Neural progenitor cell (in vitro differentiated cells): ENCODE measurements around the gene CCS. TPM values are rescaled to one million over a fixed set of nuclear protein-coding genes. Genes with fewer than 3 reads are reported as not detected.

Source experiments
- DNase-seq: peaks from one replicate; pipeline ENCODE4 v3.0.0-alpha.2; 2016; ENCODE audit warnings: low spot score
- H2AFZ ChIP-seq: fragments of 200-600 bp; sonication (generic); replicated peaks from 2 replicates; pipeline ENCODE4 v1.6.1; 2016; ENCODE audit warnings: antibody characterized with exemption
- H3F3A ChIP-seq: fragments of 200-600 bp; sonication (generic); 2 replicates; pipeline ENCODE4 v1.6.1; 2016; ENCODE audit warnings: antibody characterized with exemption, low read depth
- H3K27ac ChIP-seq: fragments of 200-600 bp; sonication (generic); 2 replicates; pipeline ENCODE4 v1.5.1; 2016; ENCODE audit warnings: mild to moderate bottlenecking
- H3K27me3 ChIP-seq: fragments of 200-600 bp; sonication (generic); 2 replicates; pipeline ENCODE4 v1.6.1; 2016; ENCODE audit warnings: mild to moderate bottlenecking, moderate library complexity
- H3K36me3 ChIP-seq: fragments of 200-600 bp; sonication (generic); 2 replicates; pipeline ENCODE4 v1.5.1; 2016
- H3K4me1 ChIP-seq: fragments of 200-600 bp; sonication (generic); 2 replicates; pipeline ENCODE4 v1.6.1; 2016; ENCODE audit warnings: mixed run types
- H3K4me2 ChIP-seq: fragments of 200-600 bp; sonication (generic); 2 replicates; pipeline ENCODE4 v1.6.1; 2016
- H3K4me3 ChIP-seq: fragments of 200-600 bp; sonication (generic); 2 replicates; pipeline ENCODE4 v1.5.1; 2016
- H3K79me2 ChIP-seq: fragments of 200-600 bp; sonication (generic); 2 replicates; pipeline ENCODE4 v1.6.1; 2016; ENCODE audit warnings: low read depth
- H3K9ac ChIP-seq: fragments of 200-600 bp; sonication (generic); 2 replicates; pipeline ENCODE4 v1.6.1; 2016
- H3K9me3 ChIP-seq: fragments of 200-600 bp; sonication (generic); 2 replicates; pipeline ENCODE4 v1.5.1; 2016; ENCODE audit warnings: low read depth
- H4K20me1 ChIP-seq: fragments of 200-600 bp; sonication (generic); 2 replicates; pipeline ENCODE4 v1.6.1; 2016; ENCODE audit warnings: low read depth
- H3K27ac Mint-ChIP-seq: 3 replicates; pipeline ENCODE4 v1.8.0; 2021; ENCODE audit warnings: mixed read lengths
- H3K27me3 Mint-ChIP-seq: 2 replicates; pipeline ENCODE4 v1.8.0; 2022; ENCODE audit warnings: low read depth, mild to moderate bottlenecking, inconsistent platforms, moderate library complexity, mixed read lengths; ENCODE audit not compliant: insufficient read depth
- H3K36me3 Mint-ChIP-seq: 3 replicates; pipeline ENCODE4 v1.8.0; 2021; ENCODE audit warnings: mixed read lengths
- H3K4me1 Mint-ChIP-seq: 3 replicates; pipeline ENCODE4 v1.8.0; 2021; ENCODE audit warnings: mixed read lengths
- H3K4me3 Mint-ChIP-seq: 3 replicates; pipeline ENCODE4 v1.8.0; 2021; ENCODE audit warnings: mild to moderate bottlenecking, moderate library complexity, mixed read lengths
- H3K9me3 Mint-ChIP-seq: 3 replicates; pipeline ENCODE4 v1.8.0; 2020; ENCODE audit warnings: mixed read lengths
- EZH2 ChIP-seq: fragments of 200-600 bp; sonication (generic); IDR thresholded peaks from 2 replicates; pipeline ENCODE4 v1.6.1; 2017; ENCODE audit warnings: antibody characterized with exemption, mild to moderate bottlenecking, moderate library complexity
- EZH2phosphoT487 ChIP-seq: fragments of 200-600 bp; sonication (generic); IDR thresholded peaks from 2 replicates; pipeline ENCODE4 v1.6.1; 2017; ENCODE audit warnings: antibody characterized with exemption
- total RNA-seq: library from RNA; depleted of rRNA; stranded (reverse); fragments of >200 nt; gene quantifications from 2 replicates; pipeline ENCODE4 v1.2.3, GENCODE V29; 2015; ENCODE audit warnings: low replicate concordance
- TF ChIP-seq, protein P1 (sequence below): fragments of 200-600 bp; sonication (generic); IDR thresholded peaks from 2 replicates; pipeline ENCODE4 v1.5.1; 2017; ENCODE audit warnings: antibody characterized with exemption, mild to moderate bottlenecking

CCS gene
- total RNA-seq, 1 donor from 2014 or later, result 44.3 TPM

DNA sequence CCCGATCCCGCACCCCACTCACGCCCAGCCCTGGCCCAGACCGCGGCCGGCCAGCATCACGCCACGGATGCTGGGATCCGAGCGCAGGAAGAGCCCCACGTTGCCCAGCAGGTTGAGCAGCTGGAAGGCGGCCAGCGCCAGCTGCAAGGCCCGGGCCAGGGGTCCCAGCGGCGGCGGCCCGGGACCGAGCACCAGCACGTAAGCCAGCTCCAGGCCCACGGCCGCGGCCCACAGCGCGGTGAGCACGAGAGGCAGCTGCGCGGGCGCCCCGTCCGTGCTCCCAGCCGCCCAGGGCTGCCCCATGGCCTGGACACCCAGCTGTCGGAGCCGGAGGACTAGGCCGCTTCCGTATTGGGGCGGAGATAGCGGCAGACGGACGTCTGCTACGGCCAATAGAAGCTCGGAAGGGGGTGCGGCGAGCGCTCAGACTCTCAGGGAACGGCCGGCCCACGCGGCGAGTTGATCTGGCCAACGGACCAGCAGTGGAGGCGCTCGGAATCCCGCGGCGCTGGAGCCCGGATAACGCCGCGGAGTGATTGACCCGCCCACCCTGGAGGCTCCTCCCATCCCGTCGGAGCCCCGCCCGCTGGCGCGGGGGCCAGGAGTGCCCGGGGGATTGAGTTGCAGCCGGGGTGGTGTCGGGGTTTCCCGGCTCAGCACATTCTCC is 47.2 kb upstream of the CCS start, which contains the start of gene ZDHHC24:
ZDHHC24 (minus strand) TSS at position 348 of the 667 bp plus-strand sequence; CDS start at position 303, 45 bp downstream.
- Mint-ChIP-seq H3K27me3 (peaks cover 23% of the 10 kb centered on the region), H3K4me1 (peaks cover 52% of the 10 kb centered on the region), H3K9me3 (no peaks in the 10 kb centered on the region), H3K4me3 (peak within 1 kb of the TSS; percentile 91), H3K27ac (no peak within 1 kb of the TSS), H3K36me3 (peaks cover 3% of the 10 kb centered on the region)
- Histone ChIP-seq H3K9me3 (no peaks in the 10 kb centered on the region), H3K9ac (peak within 1 kb of the TSS; percentile 74), H3K27ac (no peak within 1 kb of the TSS), H3K79me2 (no peaks in the 10 kb centered on the region), H3K4me1 (peaks cover 32% of the 10 kb centered on the region), H3K27me3 (no peaks in the 10 kb centered on the region), H3K36me3 (no peaks in the 10 kb centered on the region), H2AFZ (no peak within 1 kb of the TSS), H3K4me2 (peak within 1 kb of the TSS; percentile 87), H4K20me1 (peaks cover 15% of the 10 kb centered on the region), H3F3A (peaks cover 46% of the 10 kb centered on the region), H3K4me3 (peak within 1 kb of the TSS; percentile 71)
- DNase-seq, result peak; percentile 99
- TF ChIP-seq EZH2 (no peak), EZH2phosphoT487 (no peak)
- TF ChIP-seq, protein P1, sequence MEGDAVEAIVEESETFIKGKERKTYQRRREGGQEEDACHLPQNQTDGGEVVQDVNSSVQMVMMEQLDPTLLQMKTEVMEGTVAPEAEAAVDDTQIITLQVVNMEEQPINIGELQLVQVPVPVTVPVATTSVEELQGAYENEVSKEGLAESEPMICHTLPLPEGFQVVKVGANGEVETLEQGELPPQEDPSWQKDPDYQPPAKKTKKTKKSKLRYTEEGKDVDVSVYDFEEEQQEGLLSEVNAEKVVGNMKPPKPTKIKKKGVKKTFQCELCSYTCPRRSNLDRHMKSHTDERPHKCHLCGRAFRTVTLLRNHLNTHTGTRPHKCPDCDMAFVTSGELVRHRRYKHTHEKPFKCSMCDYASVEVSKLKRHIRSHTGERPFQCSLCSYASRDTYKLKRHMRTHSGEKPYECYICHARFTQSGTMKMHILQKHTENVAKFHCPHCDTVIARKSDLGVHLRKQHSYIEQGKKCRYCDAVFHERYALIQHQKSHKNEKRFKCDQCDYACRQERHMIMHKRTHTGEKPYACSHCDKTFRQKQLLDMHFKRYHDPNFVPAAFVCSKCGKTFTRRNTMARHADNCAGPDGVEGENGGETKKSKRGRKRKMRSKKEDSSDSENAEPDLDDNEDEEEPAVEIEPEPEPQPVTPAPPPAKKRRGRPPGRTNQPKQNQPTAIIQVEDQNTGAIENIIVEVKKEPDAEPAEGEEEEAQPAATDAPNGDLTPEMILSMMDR, result no peak

DNA sequence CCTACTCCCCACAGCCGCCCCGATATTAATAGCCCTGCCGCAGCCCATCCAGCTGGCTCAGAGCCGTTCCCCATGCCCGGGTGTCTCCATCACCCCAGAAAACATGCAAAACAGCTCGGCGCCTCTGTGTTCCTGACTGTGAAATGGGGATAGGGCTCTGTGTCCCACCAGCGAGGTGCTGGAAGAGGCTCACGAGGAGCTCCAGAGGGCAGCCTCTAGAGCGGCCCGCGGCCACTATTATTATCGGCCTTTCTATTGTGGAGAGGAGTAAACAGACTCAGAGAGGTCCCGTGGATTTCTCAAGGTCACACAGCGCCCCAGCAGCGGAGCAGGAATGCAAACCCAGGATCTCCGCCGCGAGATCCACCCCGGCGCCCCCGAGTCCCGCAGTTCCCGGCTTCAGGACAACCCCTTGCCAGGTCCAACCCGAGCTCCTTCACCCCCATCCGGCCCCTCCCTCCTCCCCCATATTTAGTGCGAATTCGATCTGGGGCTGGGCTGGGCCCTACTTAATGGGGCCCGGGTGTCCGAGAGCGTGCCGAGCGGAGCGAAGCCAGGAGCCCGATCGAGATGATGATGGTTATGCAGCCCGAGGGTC is 46.5 kb upstream of the CCS start, which contains the start of gene ACTN3:
ACTN3 (plus strand) TSS at position 536 of the 598 bp plus-strand sequence; CDS start at position 571, 35 bp downstream.
- peak within 1 kb of the TSS; percentile 74 for H3K9ac ChIP-seq
- H4K20me1 ChIP-seq, result peaks cover 15% of the 10 kb centered on the region
- TF ChIP-seq EZH2phosphoT487, result no peak
- TF ChIP-seq, protein P1, result no peak
- H3K4me1 ChIP-seq, result peaks cover 32% of the 10 kb centered on the region
- peak within 1 kb of the TSS; percentile 85 for H3K4me3 Mint-ChIP-seq
- peaks cover 52% of the 10 kb centered on the region for H3K4me1 Mint-ChIP-seq
- peaks cover 3% of the 10 kb centered on the region for H3K36me3 Mint-ChIP-seq
- H3K27ac Mint-ChIP-seq, result no peak within 1 kb of the TSS
- peak within 1 kb of the TSS; percentile 71 for H3K4me3 ChIP-seq
- H3K36me3 ChIP-seq, result no peaks in the 10 kb centered on the region
- peaks cover 25% of the 10 kb centered on the region for H3K27me3 Mint-ChIP-seq
- H3K27ac ChIP-seq, result no peak within 1 kb of the TSS
- no peaks in the 10 kb centered on the region for H3K9me3 ChIP-seq
- H3K27me3 ChIP-seq, result no peaks in the 10 kb centered on the region
- peak within 1 kb of the TSS; percentile 87 for H3K4me2 ChIP-seq
- peaks cover 46% of the 10 kb centered on the region for H3F3A ChIP-seq
- H3K9me3 Mint-ChIP-seq, result no peaks in the 10 kb centered on the region
- H2AFZ ChIP-seq, result no peak within 1 kb of the TSS
- peak; percentile 88 for DNase-seq
- H3K79me2 ChIP-seq, result no peaks in the 10 kb centered on the region

DNA sequence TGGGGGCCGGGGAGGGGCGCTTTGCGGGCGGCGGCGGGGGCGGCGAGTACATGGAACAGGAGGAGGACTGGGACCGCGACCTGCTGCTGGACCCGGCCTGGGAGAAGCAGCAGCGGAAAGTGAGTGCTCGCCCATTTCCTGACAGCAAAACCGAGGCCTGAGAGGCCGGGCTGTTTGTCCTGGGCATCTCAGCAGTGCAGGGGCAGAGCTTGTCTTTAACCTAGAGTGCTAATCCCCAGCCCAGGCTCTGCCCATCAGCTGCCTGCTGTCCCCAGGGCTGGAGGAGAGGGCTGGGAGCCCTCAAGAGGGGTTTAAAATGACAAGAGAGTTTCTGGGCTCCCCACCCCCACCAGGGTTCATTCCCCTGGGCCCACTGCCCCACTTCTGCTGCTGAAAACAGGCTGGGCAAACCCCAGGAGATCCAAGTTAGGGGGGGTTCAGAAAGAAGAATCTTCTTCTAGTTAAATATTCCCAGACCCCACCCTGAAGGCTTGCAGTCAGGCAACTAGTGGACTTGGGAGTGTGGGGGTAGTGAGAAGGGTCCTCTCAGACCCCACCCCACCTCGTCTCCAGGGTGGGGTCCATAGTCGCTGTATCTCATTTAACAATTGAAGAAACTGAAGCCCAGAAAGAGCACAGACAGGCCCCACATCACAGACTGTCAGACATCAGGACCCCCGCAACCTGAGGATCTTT is 45.9 kb upstream of the CCS start:
- no peak overlapping the region for H3K27ac Mint-ChIP-seq

More for the DNA sequence above, 45.9 kb upstream of the CCS start:
- Histone ChIP-seq H4K20me1 (peaks cover 15% of the 10 kb centered on the region), H3K4me2 (peak overlapping the region; percentile 87), H3K4me3 (peak overlapping the region; percentile 71), H3K9ac (no peak overlapping the region), H3F3A (peaks cover 46% of the 10 kb centered on the region), H3K36me3 (no peaks in the 10 kb centered on the region), H3K9me3 (no peaks in the 10 kb centered on the region), H3K4me1 (peaks cover 32% of the 10 kb centered on the region), H3K27me3 (no peaks in the 10 kb centered on the region), H3K27ac (no peak overlapping the region), H3K79me2 (no peaks in the 10 kb centered on the region), H2AFZ (no peak overlapping the region)
- H3K9me3 Mint-ChIP-seq, result no peaks in the 10 kb centered on the region
- peak; percentile 67 for DNase-seq
- peaks cover 3% of the 10 kb centered on the region for H3K36me3 Mint-ChIP-seq
- H3K4me3 Mint-ChIP-seq, result peak overlapping the region; percentile 85
- TF ChIP-seq, protein P1, result no peak
- TF ChIP-seq EZH2phosphoT487 (no peak), EZH2 (no peak)
- H3K4me1 Mint-ChIP-seq, result peaks cover 52% of the 10 kb centered on the region
- H3K27me3 Mint-ChIP-seq, result peaks cover 25% of the 10 kb centered on the region
